GM19025 (cell line): ENCODE measurements around the gene PALB2.
"Not testable (repeated sequence)": the region's sequence is repeated elsewhere in the genome, so short reads cannot be mapped to it uniquely, and the experiment has no call there.

Source experiments
- ATAC-seq: cut with Tn5 transposase; IDR thresholded peaks from one replicate; pipeline ENCODE4 v1.9.1; 2021; ENCODE audit warnings: mild to moderate bottlenecking, low read depth, moderate library complexity; ENCODE audit not compliant: unreplicated experiment

The PALB2 gene

DNA sequence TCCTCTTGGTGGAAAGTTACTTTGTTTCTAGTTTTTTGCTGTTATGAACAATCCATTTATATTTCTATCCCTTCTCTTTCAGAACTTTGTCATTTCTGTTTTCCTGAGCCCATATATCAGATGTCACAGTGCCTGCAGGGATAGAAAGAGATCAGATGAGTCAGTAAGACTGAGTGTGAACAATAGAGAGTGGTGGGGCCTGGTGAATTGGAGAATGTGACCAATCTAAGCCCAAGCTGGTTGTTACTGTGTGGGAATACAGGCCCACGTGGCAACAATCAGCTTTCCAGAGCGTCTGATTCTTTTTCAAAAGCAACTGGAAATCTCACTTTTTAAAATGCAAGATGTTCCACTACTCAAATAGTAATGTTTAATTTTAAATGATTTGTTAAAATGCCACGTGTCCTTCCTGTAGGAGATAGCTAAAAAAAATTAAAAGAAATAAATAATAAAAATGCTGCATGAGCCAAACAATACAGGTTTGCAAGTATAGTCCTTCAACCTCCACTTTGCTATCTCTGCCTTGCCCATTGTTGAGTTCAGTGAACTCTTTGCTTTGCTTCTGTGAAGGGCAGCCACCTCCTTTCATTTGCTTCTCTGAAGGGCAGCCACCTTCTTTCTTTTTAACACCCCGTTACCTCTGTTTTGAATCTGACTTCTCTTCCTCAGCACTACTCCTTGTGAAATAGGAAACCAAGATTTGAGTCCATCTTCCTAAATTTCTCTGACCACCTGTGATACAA, 9.7 kb upstream of the PALB2 start:
- no peak for ATAC-seq

DNA sequence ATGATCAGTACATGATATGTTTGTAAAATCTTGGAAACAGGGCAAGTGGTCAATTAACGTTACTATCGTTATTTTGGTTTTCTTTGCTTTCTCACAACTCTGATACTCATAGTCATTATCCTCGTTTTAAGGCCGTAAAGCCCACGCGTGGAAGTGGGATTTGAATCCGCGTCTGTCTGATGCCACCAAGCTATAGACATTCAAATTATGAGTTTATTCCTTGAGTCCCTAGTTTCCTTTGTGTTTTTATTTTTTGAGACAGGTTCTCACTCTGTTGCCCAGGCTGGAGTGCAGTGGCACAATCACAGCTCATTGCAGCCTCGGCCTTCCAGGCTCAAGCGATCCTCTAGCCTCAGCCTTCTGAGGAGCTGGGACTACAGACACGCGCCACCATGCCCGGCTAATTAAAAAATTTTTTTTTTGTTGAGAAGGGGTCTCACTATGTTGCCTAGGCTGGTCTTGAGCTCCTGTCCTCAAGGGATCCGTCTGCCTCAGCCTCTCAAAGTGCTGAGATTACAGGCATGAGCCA, 1.2 kb upstream of the PALB2 start:
- ATAC-seq: no peak

DNA sequence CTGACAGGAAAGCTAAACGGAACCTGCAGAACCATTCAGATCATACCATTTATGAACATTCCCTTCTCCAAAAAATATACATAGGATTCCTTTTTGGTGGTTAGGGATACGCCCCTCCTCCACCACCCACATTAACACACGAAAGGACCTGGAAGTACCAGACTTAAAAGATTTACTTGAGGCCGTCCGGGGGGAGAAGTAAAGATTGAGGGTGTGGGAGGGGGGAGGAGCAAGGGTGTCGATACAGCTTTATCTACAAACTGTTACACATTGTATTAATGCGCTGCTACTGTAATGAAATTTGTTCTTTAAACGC, 537 bp downstream of the PALB2 start:
- ATAC-seq: no peak

DNA sequence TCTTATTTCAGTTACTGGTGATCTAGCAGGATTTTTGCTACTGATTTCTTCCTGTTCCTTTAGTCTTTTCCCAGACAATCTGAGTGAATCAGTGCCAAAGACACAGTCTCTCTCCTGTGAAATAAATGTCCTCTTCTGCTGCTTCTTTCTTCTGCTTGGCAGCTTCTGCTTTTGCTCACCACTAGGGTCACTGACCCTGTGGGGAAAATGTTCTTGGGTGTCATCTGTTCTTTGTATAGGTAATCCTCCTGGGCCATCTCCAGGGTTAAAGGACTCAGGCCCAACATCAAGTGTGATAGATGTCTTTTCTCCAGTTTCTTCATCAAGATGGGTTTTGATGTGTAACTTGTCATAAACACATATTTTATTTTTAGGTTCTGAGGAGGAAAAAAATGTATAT, 5.2 kb downstream of the PALB2 start:
- ATAC-seq: no peak

DNA sequence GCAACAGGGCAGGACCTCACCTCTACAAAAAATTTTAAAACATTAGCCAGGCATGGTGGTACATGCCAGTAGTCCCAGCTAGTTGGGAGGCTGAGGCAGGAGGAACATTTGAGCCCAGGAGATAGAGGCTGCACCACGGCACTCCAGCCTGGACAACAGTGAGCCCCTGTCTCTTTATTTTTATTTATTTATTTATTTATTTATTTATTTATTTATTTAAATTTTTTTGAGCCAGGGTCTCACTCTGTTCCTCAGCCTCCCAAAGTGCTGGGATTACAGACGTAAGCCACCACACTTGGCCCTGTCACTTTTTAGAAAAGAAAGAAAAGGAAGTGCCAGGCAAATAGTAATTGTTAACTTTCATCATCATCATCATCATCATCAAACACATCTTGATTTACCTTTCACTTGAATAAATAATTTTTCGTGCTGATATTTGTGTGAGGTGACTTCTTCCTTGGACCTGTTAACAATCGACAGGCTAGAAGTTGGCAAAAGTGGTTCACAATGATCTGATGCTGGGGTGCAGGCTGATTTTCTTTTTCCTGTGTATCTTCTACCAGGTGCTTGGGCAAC, 6.6 kb downstream of the PALB2 start:
- no peak for ATAC-seq

DNA sequence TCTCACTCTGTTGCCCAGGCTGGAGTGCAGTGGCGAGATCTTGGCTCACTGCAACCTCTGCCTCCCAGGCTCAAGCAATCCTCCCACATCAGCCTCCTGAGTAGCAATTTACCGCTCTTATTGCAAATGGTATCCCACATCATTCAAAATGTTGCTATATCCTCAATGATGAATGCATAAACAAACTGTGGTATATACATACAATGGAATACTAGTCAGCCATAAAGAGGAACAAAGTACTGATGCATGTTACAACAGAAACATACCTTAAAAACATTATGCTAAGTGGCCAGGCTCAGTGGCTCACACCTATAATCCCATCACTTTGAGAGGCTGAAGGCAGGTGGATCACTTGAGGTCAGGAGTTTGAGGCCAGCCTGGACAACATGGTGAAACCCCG, 9.2 kb downstream of the PALB2 start:
- ATAC-seq: not testable (repeated sequence)

DNA sequence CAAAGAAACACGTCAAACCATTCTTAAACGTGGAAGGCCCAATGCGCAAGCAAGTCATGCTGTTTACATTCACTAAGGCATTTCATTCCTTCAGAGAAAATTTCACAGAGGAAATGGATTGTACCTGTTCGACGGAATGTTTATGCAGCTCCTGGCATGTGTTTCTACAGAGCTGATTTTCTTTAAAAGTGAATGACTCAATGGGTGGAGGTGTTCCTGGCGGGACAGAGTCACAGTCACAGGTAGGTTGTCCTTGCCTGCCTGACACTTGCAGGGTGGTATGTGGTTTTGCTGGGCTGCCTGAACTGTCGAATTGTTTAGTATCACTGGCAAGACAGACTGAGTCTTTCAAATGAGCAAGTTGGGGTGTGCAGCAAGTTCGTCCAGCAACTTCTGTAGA, 11.6 kb downstream of the PALB2 start:
- no peak for ATAC-seq

DNA sequence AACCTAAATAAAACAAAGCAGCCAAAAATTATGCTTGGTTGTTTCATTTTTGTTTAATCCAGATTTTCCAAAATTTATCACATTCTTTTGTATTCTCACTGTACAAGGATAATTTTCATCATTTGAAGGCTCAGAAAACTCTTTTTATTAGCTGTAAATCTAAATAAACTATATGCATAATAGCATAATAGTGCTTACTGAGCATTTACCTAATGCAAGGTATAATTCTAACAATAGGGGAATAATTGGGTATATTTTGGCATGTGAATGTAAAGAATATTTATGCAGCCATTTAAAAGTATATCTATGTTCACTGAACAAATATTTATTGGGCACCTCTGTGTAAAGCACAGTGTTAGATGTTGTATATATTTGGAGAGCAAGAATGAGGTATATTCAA, 17.0 kb downstream of the PALB2 start:
- ATAC-seq: no peak

DNA sequence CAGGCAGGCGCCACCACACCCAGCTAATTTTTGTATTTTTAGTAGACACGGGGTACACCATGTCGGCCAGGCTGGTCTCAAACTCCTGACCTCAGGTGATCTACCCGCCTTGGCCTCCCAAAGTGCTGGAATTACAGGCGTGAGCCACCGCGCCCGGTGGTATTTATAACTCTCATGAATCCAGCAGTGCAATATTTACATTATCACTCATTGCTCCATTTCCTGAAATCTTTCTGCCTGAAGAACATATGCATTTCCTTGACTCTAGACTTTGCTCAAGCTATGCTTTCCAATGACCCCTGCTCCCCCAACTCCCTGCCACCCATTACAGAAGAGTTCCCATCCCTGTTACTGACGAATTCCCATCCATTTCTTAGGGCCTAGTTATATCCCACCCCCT, 25.3 kb downstream of the PALB2 start:
- no peak for ATAC-seq

DNA sequence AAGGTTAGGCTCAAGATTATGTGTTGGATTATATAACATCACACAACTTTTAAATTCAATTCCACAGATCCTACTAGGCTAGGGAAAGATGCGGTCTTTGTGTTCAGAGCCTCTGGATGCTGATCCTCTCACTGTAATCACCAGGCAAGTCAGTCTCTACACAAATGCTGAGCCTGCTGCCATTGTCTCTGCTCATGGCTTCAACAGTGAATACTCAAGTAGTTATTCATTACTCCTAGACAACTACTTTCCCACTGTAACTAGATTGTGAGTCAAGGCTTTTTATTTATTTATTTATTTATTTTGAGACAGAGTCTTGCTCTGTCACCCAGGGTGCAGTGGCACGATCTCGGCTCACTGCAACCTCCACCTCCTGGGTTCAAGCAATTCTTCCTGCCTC, 29.2 kb downstream of the PALB2 start:
- no peak for ATAC-seq

DNA sequence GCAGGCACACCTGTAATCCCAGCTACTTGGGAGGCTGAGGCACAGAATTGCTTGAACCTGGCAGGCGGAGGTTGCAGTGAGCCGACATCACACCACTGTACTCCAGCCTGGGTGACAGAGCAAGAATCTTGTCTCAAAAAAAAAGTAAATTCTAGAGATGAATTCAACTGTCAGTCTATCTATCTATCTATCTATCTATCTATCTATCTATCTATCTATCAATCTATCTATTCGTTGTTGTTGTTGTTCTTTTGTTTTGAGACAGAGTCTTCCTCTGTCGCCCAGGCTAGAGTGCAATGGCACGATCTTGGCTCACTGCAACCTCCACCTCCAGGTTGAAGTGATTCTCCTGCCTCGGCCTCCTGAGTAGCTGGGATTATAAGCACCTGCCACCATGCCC, 30.2 kb downstream of the PALB2 start:
- not testable (repeated sequence) for ATAC-seq

DNA sequence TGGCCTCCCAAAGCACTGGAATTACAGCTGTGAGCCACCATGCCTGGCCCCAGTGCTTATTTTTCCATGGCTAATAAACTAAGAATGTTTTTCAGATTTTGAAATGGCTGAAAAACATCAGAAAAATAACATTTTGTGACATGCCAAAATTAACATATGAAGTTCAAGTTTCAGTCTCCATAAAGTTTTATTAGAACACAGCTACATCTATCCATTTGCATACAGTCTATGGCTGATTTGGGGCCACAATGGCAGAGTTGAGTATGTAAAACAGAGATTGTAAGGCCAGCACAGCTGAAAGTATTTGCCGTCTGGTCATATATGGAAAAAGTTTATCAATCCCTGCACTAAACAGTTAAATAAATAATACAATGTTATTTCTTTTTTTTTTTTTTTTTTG, 31.2 kb downstream of the PALB2 start:
- ATAC-seq: no peak

DNA sequence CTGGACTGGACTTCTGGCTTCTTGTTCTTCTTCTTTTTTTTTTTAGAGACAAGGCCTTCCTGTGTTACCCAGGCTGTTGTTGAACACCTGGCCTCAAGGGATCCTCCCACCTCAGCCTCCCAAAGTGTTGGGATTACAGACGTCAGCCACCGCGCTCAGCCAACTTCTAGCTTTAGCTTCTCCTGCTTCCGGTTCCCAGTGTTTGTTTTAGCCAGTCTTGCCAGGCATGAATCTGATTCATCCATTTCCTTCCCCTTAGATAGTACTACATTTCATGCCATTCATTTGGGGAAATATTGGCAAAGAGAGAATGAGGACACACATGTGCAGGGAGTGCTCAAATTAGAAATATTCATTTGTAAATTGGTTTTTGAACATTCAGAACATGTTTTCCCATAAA, 32.9 kb downstream of the PALB2 start:
- no peak for ATAC-seq

DNA sequence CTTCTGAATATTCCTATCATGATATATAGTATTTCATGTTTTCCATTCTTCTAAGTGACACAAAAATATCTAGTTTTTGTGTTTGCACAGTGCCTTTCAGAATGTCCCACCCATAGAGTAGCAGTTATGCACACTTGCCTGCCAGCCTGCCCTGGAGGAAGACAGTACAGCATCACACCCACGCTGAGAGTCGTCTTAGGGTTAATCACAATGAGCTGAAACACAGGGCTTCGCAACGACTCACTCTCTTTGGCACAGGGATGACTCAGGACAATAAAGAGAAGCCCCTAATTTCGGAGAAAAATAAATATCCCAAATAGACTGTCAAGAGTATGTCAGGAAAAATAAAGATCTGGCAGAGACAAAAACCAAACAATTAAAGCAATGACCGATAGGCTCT, 33.4 kb downstream of the PALB2 start:
- ATAC-seq: no peak

DNA sequence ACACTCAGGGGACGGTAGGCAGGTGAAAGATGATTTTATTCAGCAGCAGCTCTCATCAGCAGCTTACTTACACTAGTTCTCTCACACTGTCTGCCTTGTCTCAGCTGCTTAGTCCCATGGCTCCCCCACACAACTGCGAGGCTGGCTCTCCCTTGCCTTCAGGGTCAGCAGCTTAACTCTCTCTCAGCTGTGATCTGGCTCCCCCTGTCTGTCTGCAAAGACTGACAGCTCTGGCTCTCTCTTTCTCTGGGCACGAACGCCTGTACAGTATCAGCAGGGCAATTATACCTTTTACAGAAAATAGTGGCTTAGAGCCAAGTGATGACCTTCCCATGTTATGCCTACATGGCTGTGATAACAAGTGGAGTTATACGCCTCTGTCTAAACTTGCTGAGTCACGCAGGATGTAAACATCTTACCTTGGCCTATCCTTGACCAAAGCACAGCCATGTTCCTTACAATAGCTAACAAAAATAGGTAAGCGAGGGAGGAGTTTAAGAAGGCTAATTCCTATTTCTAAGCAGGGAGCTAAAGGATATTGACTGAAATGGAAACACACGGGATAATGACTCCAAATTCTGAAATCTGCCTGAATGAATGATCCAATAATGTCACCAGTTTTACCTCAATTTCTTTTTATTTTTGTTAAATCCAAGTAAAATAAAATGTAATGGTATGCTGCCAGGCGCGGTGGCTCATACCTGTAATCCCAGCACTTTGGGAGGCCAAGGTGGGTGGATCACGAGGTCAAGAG, 43.9 kb downstream of the PALB2 start:
- no peak for ATAC-seq

DNA sequence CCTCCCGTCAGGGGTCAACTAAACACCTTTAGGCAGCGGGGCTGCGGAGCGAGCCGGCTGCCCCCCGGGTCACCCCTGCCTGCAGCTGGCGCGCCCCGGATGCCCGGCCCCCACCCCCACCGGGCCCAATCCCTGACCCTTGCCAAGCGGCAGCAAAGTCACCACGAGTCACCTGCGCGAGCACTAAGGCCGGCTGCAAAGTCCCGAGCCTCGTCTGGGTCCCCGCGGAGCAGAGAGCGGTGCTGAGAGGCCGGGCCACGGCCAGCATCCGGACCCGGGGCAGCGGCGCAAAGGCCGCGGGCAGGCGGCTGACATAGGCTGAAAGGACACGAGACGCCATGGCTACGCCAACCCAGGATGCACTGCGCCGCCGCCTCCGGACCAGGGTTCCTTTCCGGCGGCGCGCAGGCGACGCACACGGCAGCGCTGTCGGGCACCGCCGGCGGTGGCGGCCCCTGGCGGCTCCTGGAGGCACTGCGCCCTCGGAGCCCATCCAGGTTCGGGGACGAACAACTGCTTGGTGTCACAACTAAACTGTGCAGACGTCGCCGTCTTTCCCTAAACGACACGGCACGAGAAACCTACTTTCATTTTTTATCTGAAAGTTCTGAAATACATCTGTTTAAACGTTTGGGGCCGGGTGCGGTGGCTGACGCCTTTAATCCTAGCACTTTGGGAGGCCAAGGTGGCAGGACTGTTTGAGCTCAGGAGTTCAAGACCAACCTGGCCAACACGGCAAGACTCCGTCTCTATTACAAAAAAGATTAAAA, 45.0 kb downstream of the PALB2 start, which contains the start of gene NDUFAB1:
TSS of gene NDUFAB1 (minus strand) at position 366 of the 770 bp plus-strand sequence. CDS start at position 340, 26 bp downstream.
- peak; percentile 97 for ATAC-seq

DNA sequence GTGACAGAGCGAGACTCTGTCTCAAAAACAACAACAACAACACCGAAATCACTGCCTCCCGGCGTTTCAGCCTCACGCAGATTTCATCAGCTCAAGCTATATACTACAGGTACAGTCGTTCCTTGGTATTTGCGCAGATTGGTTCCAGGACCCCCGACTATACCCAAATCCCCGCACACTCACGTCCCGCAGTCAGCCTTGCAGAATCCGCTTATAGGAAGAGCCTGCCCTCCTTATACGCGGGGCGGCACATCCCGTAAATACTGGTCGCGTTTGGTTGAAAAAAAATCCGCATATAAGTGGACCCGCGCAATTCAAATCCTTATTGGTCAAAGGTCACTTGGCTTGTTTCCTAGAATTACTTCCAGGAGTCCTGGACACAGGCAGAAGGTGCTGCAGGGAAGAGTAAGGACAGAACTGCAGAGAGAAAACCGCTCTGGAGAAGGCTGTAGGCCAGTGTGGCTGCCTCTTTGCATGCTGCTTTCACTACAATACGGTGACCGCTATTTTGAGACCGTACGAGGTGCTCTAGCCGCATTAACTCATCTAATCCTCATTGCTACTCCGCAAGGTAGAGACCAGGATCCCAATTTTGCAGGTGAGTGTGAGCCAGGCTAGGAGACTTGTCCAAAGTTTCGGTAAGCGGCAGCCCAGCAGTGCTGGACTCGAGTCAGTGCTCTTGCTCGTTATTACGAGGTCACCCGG, 45.7 kb downstream of the PALB2 start:
- no peak for ATAC-seq

DNA sequence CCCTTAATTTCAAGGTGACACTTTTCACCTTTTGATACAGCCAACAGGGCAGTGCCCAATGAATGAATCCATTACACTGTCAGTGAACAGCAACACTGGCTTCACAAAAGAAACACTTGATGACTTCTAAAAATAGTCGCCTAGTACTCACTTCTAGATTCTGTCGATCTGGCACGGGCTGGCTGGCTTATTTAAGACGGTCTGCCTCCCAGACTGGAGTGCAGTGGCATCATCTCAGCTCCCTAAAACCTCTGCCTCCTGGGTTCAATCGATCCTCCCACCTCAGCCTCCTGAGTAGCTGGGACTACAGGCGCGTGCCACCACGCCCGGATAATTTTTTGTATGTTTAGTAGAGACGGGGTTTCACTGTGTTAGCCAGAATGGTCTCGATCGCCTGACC, 46.9 kb downstream of the PALB2 start:
- ATAC-seq: no peak

DNA sequence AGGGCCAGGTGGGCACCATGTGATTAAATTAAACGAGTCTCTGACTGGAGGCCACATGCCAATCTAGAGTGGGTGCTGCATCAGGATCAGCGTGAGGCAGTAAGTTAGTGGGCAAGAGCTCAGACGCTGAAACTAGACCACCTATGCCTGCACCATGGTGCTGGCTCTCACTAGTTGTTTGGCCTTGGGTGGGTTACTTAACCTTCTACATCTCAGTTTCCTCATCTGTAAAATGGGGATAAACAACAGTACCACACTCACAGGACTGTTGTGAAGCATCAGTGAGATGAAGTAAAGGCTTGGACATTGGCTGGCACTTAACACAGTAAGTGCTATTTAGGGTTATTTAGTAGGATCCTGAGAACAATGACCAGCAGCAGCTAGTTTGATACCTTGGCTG, 50.9 kb downstream of the PALB2 start:
- ATAC-seq: no peak

DNA sequence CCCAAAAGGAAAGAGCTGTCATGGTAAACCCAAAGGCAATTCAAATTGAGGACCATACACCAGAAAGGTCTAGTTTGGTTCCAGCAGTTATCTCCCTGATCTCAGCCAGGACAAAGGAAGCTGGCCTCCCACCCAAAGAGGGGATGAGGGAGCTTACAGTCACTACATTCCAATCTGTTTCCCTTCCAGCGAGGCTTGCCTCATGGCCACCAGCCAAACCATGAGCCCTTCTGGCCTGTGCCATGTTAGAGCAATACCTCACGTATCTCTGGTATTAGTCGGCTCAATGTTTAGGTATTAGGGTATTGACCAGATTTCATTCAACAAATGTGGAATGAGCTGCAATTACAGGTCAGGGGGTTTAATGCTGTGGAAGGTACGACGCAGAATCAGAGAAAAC, 53.4 kb downstream of the PALB2 start:
- no peak for ATAC-seq
